GM18507 (cell line): ENCODE results near the gene GLI3.

Experiments
- DNase-seq: peaks from one replicate; pipeline ENCODE4 v3.0.0; 2011; ENCODE audit warnings: low read depth; ENCODE audit not compliant: insufficient read length; ENCODE audit errors: extremely low spot score
- FAIRE-seq: peaks from 2 replicates; lab custom pipeline; 2011; peaks lifted over from hg19 to GRCh38; lab: Jason Lieb, UNC

Gene GLI3

GRCh38 chr7:42123716-42124115 is 113.3 kb downstream of the GLI3 start:
- no peak for DNase-seq
- no peak for FAIRE-seq

- FAIRE-seq (no peak), DNase-seq (no peak)
These were observed 116.8 kb downstream of the GLI3 start for GRCh38 chr7:42120191-42120590.

GRCh38 chr7:42117201-42117600 is 119.8 kb downstream of the GLI3 start:
- DNase-seq: no peak
- FAIRE-seq: no peak

- FAIRE-seq (no peak), DNase-seq (no peak)
These were observed 121.2 kb downstream of the GLI3 start for GRCh38 chr7:42115795-42116194.

GRCh38 chr7:42110333-42110732 is 126.7 kb downstream of the GLI3 start:
- FAIRE-seq (no peak), DNase-seq (no peak)

GRCh38 chr7:42108803-42109528 is 128.0 kb downstream of the GLI3 start:
- no peak for FAIRE-seq
- no peak for DNase-seq

- FAIRE-seq (no peak), DNase-seq (no peak)
These were observed 129.3 kb downstream of the GLI3 start for GRCh38 chr7:42107484-42108240.

- no peak for DNase-seq
- FAIRE-seq: no peak
These were observed 130.4 kb downstream of the GLI3 start for GRCh38 chr7:42106562-42106961.

GRCh38 chr7:42105554-42106358 is 131.3 kb downstream of the GLI3 start:
- no peak for DNase-seq
- no peak for FAIRE-seq

GRCh38 chr7:42104694-42105093 is 132.3 kb downstream of the GLI3 start:
- no peak for DNase-seq
- no peak for FAIRE-seq

GRCh38 chr7:42104231-42104630 is 132.8 kb downstream of the GLI3 start:
- FAIRE-seq (no peak), DNase-seq (no peak)

GRCh38 chr7:42103456-42103855 is 133.6 kb downstream of the GLI3 start:
- FAIRE-seq (no peak), DNase-seq (no peak)

- FAIRE-seq: no peak
- no peak for DNase-seq
These were observed 134.0 kb downstream of the GLI3 start for GRCh38 chr7:42103020-42103419.

GRCh38 chr7:42102301-42102700 is 134.7 kb downstream of the GLI3 start:
- no peak for DNase-seq
- FAIRE-seq: no peak

- no peak for DNase-seq
These were observed 136.9 kb downstream of the GLI3 start for GRCh38 chr7:42100156-42100508.

GRCh38 chr7:42099470-42100155 is 137.4 kb downstream of the GLI3 start:
- DNase-seq (no peak), FAIRE-seq (no peak)

More at GRCh38 chr7:42100156-42100508, 136.9 kb downstream of the GLI3 start:
- FAIRE-seq: no peak

- no peak for DNase-seq
- FAIRE-seq: no peak
These were observed 137.9 kb downstream of the GLI3 start for GRCh38 chr7:42099066-42099465.

GRCh38 chr7:42097752-42098151 is 139.3 kb downstream of the GLI3 start:
- DNase-seq: no peak
- no peak for FAIRE-seq

- DNase-seq: no peak
- no peak for FAIRE-seq
These were observed 140.1 kb downstream of the GLI3 start for GRCh38 chr7:42096681-42097561.
